GM12873 (cell line): ENCODE measurements around the gene KCNQ1OT1.

Experiments
- TF ChIP-seq, protein P1 (sequence below): IDR thresholded peaks from 2 replicates; pipeline ENCODE4 v1.5.1; 2012; ENCODE audit warnings: low read depth, mild to moderate bottlenecking, moderate library complexity, low read length, control low read depth; ENCODE audit not compliant: insufficient read depth; ENCODE audit errors: missing control alignments

The KCNQ1OT1 gene

DNA sequence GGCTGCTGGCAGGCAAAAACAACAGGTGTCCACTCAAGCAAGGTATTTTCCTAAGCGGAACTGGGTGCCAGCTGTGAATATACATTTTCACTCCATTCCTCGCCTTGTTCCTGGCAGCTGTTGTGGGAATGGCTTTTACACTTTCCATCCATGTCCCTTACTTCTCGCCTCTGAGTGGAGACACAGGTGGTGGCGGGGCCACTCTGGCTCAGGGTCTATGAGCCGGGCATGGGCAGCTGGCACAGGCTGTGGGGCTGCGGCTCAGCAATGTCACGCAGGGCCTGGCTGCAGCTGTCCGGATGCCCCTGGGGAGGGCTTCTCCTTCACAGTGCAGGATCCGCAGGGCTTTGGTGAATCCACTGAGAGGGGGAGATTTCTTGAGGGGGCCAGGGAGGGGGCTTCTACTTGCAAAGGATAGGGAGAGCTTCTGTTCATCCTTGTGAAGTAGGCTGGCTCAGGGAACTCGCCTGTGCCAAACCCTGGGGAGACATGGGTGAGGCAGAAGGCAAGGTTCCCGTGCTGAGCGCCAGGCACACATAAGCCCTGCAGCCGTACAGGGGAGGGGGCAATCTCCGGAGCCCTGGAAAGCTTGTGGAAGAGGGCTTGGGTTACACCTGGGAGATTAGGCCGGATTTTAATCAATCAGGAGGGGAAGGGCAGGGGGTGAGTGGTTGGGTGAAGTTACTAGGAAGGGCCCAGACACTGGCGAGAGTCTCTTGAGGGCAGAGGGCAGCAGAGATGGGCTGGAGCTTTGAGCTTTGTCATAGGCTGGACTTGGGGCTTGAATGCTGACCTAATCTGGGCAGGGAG, 45.7 kb downstream of the KCNQ1OT1 start:
- TF ChIP-seq, protein P1, sequence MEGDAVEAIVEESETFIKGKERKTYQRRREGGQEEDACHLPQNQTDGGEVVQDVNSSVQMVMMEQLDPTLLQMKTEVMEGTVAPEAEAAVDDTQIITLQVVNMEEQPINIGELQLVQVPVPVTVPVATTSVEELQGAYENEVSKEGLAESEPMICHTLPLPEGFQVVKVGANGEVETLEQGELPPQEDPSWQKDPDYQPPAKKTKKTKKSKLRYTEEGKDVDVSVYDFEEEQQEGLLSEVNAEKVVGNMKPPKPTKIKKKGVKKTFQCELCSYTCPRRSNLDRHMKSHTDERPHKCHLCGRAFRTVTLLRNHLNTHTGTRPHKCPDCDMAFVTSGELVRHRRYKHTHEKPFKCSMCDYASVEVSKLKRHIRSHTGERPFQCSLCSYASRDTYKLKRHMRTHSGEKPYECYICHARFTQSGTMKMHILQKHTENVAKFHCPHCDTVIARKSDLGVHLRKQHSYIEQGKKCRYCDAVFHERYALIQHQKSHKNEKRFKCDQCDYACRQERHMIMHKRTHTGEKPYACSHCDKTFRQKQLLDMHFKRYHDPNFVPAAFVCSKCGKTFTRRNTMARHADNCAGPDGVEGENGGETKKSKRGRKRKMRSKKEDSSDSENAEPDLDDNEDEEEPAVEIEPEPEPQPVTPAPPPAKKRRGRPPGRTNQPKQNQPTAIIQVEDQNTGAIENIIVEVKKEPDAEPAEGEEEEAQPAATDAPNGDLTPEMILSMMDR: no peak

DNA sequence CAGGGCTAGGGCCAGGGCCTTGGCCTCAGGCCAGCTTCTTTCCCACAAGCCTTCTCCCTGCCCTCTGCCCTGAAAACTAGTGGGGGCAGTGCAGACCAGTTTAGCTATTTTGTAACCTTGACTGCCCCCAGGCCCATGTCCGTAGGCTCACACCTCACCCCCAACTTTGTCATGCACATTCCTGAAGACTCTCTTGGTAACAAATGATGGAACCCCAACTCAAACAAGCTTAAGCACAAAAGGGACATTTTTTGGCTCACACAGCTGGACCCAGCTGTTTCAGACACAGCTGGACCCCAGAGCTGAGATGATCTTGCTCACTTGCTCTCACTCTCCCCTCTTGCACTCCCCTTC, 46.6 kb downstream of the KCNQ1OT1 start:
- TF ChIP-seq, protein P1: no peak

DNA sequence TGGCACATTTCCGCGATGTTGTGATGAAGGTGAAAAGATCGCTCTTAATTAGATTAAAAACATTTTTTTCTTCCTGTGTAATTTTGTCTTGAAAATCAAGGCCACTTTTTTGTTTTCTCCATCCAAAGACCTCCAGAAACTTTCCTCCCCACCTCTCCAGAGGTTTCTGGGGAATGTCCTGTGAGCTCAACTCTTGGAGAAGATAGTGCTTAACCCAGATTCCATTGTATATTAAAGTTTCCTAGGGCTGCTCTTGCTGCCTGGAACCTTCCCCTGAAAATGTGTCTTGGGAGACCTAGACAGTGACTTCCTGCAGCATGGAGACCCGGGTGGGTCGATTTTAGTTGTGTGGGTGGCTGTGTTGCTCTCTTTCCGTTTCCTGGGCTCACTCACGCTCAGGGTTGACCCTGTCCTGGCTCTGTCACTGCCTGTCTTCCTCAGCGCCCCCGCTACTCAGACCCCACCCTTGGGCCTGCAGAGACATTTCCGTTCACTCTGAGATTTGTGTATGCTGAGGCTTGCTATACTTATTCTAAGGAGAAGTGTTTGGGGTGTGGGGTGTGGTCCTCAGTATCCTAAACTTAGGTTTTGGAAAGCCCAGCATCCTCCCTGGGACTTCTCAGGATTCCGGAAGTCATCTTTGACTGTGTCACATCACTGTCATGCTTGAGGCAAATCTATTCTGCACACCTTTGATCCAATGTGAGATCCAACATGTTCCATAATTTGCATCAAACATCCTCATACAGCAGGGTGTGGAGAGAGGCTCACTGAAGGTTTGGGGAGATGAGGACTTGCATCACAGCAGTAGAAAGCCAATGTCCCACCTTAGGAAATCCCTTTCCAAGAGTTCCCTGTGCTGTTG, 47.2 kb downstream of the KCNQ1OT1 start:
- TF ChIP-seq, protein P1: no peak

DNA sequence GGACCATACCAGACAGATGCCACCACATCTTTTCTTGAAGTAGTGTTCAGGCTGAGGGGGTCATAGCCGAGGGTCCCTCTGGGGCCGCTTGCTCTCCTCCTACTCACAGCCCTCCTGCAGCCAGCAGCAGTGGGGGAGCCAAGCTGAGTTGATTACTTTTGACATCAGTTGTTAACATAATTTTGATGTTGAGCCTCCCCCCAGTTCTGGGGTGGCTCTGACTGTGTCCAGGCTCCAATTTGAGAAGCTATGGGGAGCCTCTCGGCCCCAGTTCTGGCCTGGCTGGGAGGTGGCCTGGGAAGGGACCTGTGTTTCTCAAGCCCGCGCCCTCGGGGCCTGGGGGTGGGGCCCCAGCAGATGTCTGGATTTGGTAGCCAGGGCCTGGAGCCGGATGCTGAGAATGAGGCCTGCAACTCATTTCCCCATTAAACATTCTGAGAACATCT, 47.9 kb downstream of the KCNQ1OT1 start:
- TF ChIP-seq, protein P1: no peak

DNA sequence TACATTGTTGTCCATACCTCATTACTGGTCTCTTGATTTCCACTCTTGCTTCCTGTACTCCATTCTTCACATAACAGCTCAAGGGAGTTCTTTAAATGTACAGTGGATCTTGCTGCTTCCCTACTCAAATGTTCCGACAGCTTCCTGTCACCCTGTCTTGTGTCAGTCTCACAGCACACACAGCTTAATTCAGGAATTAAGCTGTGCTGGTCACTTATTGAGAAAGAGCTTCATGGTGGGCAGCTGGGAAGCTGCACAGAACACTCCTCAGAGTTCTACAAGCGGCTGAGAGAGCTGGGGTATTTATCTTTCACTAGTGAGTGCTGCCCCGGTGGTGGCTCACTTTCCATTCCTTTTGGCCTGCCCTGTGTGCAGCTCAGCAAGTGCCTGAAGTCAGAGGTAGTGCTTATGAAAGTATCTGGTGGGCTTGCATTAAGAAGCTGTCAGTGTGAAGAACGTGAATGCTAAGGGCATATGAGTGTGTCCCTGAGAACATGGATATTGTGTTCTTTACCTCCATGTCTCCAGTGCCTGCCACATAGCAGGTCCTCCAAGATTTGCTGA, 48.7 kb downstream of the KCNQ1OT1 start:
- TF ChIP-seq, protein P1: no peak

DNA sequence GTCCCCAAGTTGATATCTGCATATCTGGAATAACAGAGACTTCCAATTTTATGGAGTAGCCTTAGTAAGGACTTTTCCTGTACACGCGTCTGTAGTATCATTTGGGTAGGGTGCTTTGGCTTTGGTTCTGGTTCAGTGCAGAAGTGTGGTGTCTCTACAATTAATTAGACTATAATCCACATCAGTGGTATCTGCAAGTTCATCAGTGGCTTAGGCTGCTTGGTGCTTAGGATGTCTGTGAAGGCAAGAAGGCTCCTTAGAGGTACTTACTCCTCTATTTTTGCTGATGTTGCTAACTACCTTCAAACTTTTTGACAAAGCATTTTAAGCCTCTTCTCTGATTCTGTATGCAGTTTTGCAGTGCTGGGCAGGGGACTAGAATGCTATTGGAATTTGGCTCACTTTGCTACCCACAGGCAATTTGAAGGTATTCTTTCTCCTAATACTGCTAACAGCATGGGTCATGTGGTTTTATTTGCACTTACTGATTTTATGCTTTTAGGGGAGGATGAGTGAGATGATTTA, 49.4 kb downstream of the KCNQ1OT1 start:
- TF ChIP-seq, protein P1: no peak

DNA sequence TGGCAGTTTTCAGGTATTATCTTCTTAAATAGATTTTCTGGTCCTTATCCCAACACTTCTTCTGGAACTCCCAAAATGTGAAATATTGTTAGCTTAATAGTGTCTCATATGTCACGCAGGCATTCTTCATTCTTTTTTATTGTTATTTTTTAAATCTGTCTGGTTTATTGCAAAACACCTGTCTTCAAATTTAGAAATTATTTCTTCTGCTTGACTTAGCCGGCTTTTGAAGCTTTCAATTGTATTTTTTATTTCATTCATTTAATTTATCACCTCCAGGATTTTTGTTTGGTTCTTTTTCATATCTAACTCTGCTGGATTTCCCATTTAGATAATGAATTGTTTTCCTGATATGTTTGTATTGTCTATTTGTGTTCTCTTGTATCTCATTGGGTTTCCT, 49.9 kb downstream of the KCNQ1OT1 start:
- TF ChIP-seq, protein P1: no peak
